ENCODE measurements around the gene THEMIS. TPM values are rescaled to one million over a fixed set of nuclear protein-coding genes. Genes with fewer than 3 reads are reported as not detected.

Gene THEMIS
- total and polyA plus RNA-seq, 2 experiments from 2014 or later: not detected

GRCh38 chr6:127832381-127832780 is 68.5 kb downstream of the THEMIS start (continued):
- TF ChIP-seq, protein P1, sequence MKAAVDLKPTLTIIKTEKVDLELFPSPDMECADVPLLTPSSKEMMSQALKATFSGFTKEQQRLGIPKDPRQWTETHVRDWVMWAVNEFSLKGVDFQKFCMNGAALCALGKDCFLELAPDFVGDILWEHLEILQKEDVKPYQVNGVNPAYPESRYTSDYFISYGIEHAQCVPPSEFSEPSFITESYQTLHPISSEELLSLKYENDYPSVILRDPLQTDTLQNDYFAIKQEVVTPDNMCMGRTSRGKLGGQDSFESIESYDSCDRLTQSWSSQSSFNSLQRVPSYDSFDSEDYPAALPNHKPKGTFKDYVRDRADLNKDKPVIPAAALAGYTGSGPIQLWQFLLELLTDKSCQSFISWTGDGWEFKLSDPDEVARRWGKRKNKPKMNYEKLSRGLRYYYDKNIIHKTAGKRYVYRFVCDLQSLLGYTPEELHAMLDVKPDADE (IDR thresholded peaks at IDR 0.05): no peak

DNA sequence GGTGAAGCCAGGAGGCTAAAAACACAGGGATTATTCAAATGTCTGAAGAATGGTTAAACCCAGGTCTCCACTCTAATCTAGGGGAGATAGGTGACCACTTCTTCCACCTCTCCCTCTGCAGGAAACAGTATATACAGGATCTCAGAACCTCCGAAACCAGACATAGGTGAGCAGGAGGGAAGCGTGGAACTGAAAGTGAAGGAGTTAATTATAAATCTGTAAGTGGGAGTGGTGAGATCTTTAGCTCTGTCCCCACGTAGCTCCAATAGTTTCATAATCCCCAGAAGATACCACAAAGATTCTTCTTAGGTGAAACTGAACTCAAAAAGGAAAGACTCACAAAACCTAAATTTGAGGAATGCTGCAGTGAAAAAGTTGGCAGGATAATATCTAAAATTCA is 76.8 kb downstream of the THEMIS start:
- no peaks in the 10 kb centered on the region for H3K4me1 Mint-ChIP-seq
- Histone ChIP-seq H3F3A (replicated peaks; ENCODE audit: low read depth) (no peaks in the 10 kb centered on the region), H3K27me3 (ENCODE audit: insufficient read depth) (no peaks in the 10 kb centered on the region), H3K4me3 (no peak overlapping the region), H4K20me1 (replicated peaks; ENCODE audit: insufficient read depth) (no peaks in the 10 kb centered on the region), H3K79me2 (replicated peaks; ENCODE audit: insufficient read depth) (no peaks in the 10 kb centered on the region), H3K9me2 (ENCODE audit: insufficient read depth) (no peaks in the 10 kb centered on the region), H3K36me3 (ENCODE audit: insufficient read depth) (no peaks in the 10 kb centered on the region), H3K4me1 (ENCODE audit: insufficient read depth) (no peaks in the 10 kb centered on the region), H3K4me2 (no peak overlapping the region), H2AFZ (no peak overlapping the region), H3K27ac (ENCODE audit: low read depth) (no peak overlapping the region)
- no peak overlapping the region for H3K27ac Mint-ChIP-seq
- no peak overlapping the region for H3K4me3 Mint-ChIP-seq
- H3K36me3 Mint-ChIP-seq (ENCODE audit: low read depth): no peaks in the 10 kb centered on the region
- H3K27me3 Mint-ChIP-seq (ENCODE audit: insufficient read depth, low read depth, poor library complexity): no peaks in the 10 kb centered on the region
- no peak for DNase-seq (ENCODE audit: low spot score)
- no peaks in the 10 kb centered on the region; the same call in 2 of the 3 replicates for H3K9me3 Mint-ChIP-seq
- no peak for ATAC-seq
- TF ChIP-seq, protein P2, sequence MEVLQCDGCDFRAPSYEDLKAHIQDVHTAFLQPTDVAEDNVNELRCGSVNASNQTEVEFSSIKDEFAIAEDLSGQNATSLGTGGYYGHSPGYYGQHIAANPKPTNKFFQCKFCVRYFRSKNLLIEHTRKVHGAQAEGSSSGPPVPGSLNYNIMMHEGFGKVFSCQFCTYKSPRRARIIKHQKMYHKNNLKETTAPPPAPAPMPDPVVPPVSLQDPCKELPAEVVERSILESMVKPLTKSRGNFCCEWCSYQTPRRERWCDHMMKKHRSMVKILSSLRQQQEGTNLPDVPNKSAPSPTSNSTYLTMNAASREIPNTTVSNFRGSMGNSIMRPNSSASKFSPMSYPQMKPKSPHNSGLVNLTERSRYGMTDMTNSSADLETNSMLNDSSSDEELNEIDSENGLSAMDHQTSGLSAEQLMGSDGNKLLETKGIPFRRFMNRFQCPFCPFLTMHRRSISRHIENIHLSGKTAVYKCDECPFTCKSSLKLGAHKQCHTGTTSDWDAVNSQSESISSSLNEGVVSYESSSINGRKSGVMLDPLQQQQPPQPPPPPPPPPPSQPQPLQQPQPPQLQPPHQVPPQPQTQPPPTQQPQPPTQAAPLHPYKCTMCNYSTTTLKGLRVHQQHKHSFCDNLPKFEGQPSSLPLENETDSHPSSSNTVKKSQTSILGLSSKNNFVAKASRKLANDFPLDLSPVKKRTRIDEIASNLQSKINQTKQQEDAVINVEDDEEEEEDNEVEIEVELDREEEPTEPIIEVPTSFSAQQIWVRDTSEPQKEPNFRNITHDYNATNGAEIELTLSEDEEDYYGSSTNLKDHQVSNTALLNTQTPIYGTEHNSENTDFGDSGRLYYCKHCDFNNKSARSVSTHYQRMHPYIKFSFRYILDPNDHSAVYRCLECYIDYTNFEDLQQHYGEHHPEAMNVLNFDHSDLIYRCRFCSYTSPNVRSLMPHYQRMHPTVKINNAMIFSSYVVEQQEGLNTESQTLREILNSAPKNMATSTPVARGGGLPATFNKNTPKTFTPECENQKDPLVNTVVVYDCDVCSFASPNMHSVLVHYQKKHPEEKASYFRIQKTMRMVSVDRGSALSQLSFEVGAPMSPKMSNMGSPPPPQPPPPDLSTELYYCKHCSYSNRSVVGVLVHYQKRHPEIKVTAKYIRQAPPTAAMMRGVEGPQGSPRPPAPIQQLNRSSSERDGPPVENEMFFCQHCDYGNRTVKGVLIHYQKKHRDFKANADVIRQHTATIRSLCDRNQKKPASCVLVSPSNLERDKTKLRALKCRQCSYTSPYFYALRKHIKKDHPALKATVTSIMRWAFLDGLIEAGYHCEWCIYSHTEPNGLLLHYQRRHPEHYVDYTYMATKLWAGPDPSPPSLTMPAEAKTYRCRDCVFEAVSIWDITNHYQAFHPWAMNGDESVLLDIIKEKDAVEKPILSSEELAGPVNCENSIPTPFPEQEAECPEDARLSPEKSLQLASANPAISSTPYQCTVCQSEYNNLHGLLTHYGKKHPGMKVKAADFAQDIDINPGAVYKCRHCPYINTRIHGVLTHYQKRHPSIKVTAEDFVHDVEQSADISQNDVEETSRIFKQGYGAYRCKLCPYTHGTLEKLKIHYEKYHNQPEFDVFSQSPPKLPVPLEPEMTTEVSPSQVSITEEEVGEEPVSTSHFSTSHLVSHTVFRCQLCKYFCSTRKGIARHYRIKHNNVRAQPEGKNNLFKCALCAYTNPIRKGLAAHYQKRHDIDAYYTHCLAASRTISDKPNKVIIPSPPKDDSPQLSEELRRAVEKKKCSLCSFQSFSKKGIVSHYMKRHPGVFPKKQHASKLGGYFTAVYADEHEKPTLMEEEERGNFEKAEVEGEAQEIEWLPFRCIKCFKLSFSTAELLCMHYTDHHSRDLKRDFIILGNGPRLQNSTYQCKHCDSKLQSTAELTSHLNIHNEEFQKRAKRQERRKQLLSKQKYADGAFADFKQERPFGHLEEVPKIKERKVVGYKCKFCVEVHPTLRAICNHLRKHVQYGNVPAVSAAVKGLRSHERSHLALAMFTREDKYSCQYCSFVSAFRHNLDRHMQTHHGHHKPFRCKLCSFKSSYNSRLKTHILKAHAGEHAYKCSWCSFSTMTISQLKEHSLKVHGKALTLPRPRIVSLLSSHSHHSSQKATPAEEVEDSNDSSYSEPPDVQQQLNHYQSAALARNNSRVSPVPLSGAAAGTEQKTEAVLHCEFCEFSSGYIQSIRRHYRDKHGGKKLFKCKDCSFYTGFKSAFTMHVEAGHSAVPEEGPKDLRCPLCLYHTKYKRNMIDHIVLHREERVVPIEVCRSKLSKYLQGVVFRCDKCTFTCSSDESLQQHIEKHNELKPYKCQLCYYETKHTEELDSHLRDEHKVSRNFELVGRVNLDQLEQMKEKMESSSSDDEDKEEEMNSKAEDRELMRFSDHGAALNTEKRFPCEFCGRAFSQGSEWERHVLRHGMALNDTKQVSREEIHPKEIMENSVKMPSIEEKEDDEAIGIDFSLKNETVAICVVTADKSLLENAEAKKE (CRISPR knock-in tag; IDR thresholded peaks at IDR 0.05): no peak
- TF ChIP-seq EZH2 (IDR thresholded peaks at IDR 0.05; ENCODE audit: low read depth, unreplicated experiment) (no peak), ZNF331 (CRISPR knock-in tag; IDR thresholded peaks at IDR 0.05; ENCODE audit: low read depth) (no peak), EZH2phosphoT487 (IDR thresholded peaks at IDR 0.05; ENCODE audit: unreplicated experiment) (no peak), STAT1 (IDR thresholded peaks at IDR 0.05; ENCODE audit: unreplicated experiment) (no peak)
